K562 (cell line): Measurements from ENCODE around the gene SGMS1. TPM values are rescaled to one million over a fixed set of nuclear protein-coding genes. Genes with fewer than 3 reads are reported as not detected.

ENCODE experiments used
- E2F1 ChIP-seq: sonication (generic); formaldehyde crosslinking; IDR thresholded peaks from 2 replicates; pipeline ENCODE4 v1.8.1; 2023; ENCODE audit warnings: mild to moderate bottlenecking, missing genetic modification reagents, moderate library complexity
- ELK3 ChIP-seq: fragments of 450-650 bp; formaldehyde crosslinking; IDR thresholded peaks from 2 replicates; pipeline ENCODE4 v1.4.0; 2020; ENCODE audit warnings: mild to moderate bottlenecking
- FOXA3 ChIP-seq, 2 experiments: fragments of 450-650 bp in 1 of 2; sonication (generic) in 1 of 2; formaldehyde crosslinking; IDR thresholded peaks in 1 of 2; conservative IDR thresholded peaks in 1 of 2; 2 replicates each; pipeline versions ENCODE4 v1.4.0 to v1.8.0; 2020 to 2022; ENCODE audit warnings: mild to moderate bottlenecking in 2 of 2, missing genetic modification reagents in 1 of 2
- HDAC1 ChIP-seq, 2 experiments: fragments of 450-650 bp; IDR thresholded peaks; 2 replicates each; pipeline ENCODE4 v1.6.1; 2016 to 2017; ENCODE audit warnings: inconsistent platforms in 1 of 2, mild to moderate bottlenecking in 1 of 2, moderate library complexity in 1 of 2
- HIVEP1 ChIP-seq: fragments of 250-450 bp; sonication (Bioruptor Pico); IDR thresholded peaks from 2 replicates; pipeline ENCODE4 v1.4.0; 2020; ENCODE audit warnings: mild to moderate bottlenecking
- HLTF ChIP-seq: fragments of 450-650 bp; IDR thresholded peaks from 2 replicates; pipeline ENCODE4 v1.6.1; 2016
- MXI1 ChIP-seq: IDR thresholded peaks from 2 replicates; pipeline ENCODE4 v1.6.1; 2011; ENCODE audit warnings: low read depth, mild to moderate bottlenecking, improper control_type of control experiment, low read length
- NR1H2 ChIP-seq: sonication (generic); formaldehyde crosslinking; IDR thresholded peaks from 2 replicates; pipeline ENCODE4 v1.4.0; 2020; ENCODE audit warnings: mild to moderate bottlenecking, missing genetic modification reagents
- NUFIP1 ChIP-seq: fragments of 450-650 bp; IDR thresholded peaks from 2 replicates; pipeline ENCODE4 v1.6.1; 2018; ENCODE audit not compliant: partially characterized antibody
- PTBP1 ChIP-seq: fragments of 200-400 bp; formaldehyde crosslinking; IDR thresholded peaks from 2 replicates; pipeline ENCODE4 v1.6.1; 2017; ENCODE audit warnings: low read depth, low read length
- SREBF2 ChIP-seq: sonication (generic); formaldehyde crosslinking; IDR thresholded peaks from 2 replicates; pipeline ENCODE4 v1.4.0; 2020; ENCODE audit warnings: mild to moderate bottlenecking, missing genetic modification reagents
- THRA ChIP-seq: fragments of 450-650 bp; IDR thresholded peaks from 2 replicates; pipeline ENCODE4 v1.6.1; 2017; ENCODE audit warnings: mild to moderate bottlenecking, moderate library complexity
- USF2 ChIP-seq: sonication (generic); formaldehyde crosslinking; IDR thresholded peaks from 2 replicates; pipeline ENCODE4 v1.5.0; 2020; ENCODE audit warnings: missing genetic modification reagents
- ZBTB26 ChIP-seq: fragments of 450-650 bp; formaldehyde crosslinking; IDR thresholded peaks from 2 replicates; pipeline ENCODE4 v1.4.0; 2022; ENCODE audit warnings: missing genetic modification characterization
- ZBTB9 ChIP-seq: fragments of 450-650 bp; formaldehyde crosslinking; IDR thresholded peaks from 2 replicates; pipeline ENCODE4 v1.4.0; 2020; ENCODE audit warnings: mild to moderate bottlenecking, moderate library complexity
- ZNF224 ChIP-seq: sonication (generic); formaldehyde crosslinking; IDR thresholded peaks from 2 replicates; pipeline ENCODE4 v1.8.0; 2022; ENCODE audit warnings: mild to moderate bottlenecking, missing genetic modification reagents
- ZNF24 ChIP-seq: fragments of 450-650 bp; IDR thresholded peaks from 2 replicates; pipeline ENCODE4 v1.6.1; 2016
- ZNF274 ChIP-seq: IDR thresholded peaks from 2 replicates; pipeline ENCODE4 v1.6.1; 2011; ENCODE audit warnings: low read depth, mild to moderate bottlenecking, low read length, moderate library complexity, borderline replicate concordance
- ZNF280A ChIP-seq: fragments of 450-650 bp; IDR thresholded peaks from 2 replicates; pipeline ENCODE4 v1.6.1; 2018; ENCODE audit warnings: mild to moderate bottlenecking, low read depth; ENCODE audit not compliant: partially characterized antibody
- polyA plus RNA-seq, 8 experiments: library from polyadenylated mRNA; depleted of rRNA in 4 of 8; stranded (reverse) in 5 of 8; unstranded in 3 of 8; fragments of >200 nt; fragmentation: Nextera tagmentation in 2 of 8; fragmentation: Illumina TruSeq in 1 of 8; extraction: Ambion mirVana in 2 of 8; extraction: Trizol in 1 of 8; gene quantifications; 2 replicates each; pipeline versions ENCODE4 v1.2.1 to v1.2.3, GENCODE V29; 2011 to 2014; ENCODE audit warnings: inconsistent platforms in 1 of 8, missing spikeins in 1 of 8
- total RNA-seq, 7 experiments: library from RNA; depleted of rRNA in 6 of 7; stranded (reverse); fragments of >200 nt in 6 of 7; fragmentation: Illumina TruSeq in 2 of 7; extraction: Trizol in 2 of 7; gene quantifications; 2 replicates each; pipeline versions ENCODE4 v1.2.1 to v1.2.3, GENCODE V29; 2011 to 2021; ENCODE audit warnings: low replicate concordance in 1 of 7

The SGMS1 gene
- total and polyA plus RNA-seq, 9 of the 15 experiments (the other 6 are each of a cell fraction or from before 2014, with no cell fraction given): 22.6 to 232 (median 82.2) TPM

- no peak for TF ChIP-seq USF2 (CRISPR knock-in tag)
- TF ChIP-seq THRA: no peak
- TF ChIP-seq NUFIP1: no peak
- no peak for TF ChIP-seq E2F1 (CRISPR knock-in tag)
- peak; percentile 60; the same call in 1 of the 2 replicates for TF ChIP-seq ZBTB9 (CRISPR knock-in tag)
- TF ChIP-seq PTBP1: no peak
- no peak for TF ChIP-seq HLTF
- no peak for TF ChIP-seq ZNF224 (CRISPR knock-in tag)
- no peak for TF ChIP-seq HIVEP1 (CRISPR knock-in tag)
- TF ChIP-seq ZNF24: no peak
- TF ChIP-seq MXI1: no peak
- TF ChIP-seq ZNF280A: no peak
- TF ChIP-seq ZNF274: no peak
- no peak for TF ChIP-seq ELK3 (CRISPR knock-in tag)
- no peak for TF ChIP-seq ZBTB26 (CRISPR knock-in tag)
- no peak for TF ChIP-seq SREBF2 (CRISPR knock-in tag)
- no peak for TF ChIP-seq NR1H2 (CRISPR knock-in tag)
- TF ChIP-seq HDAC1 (IDR thresholded peaks at IDR 0.05): peak in 1 of 2 experiments; percentile 19; a peak in 1 of 4 replicates
- peak; percentile 83 to 98 for TF ChIP-seq FOXA3 (CRISPR knock-in tag; conservative IDR thresholded peaks at IDR 0.05 in 1 of 2, IDR thresholded peaks at IDR 0.05 in 1 of 2)
These were observed 44.1 kb downstream of the SGMS1 start (continued) for GRCh38 chr10:50579491-50580261.
